PFSK-1 (cell line): ENCODE results near the gene GARIN5A.

Experiments used
- FOXP2 ChIP-seq: optimal IDR thresholded peaks from 2 replicates; pipeline ENCODE3; 2011; ENCODE audit warnings: borderline replicate concordance, control low read depth, inconsistent platforms; ENCODE audit not compliant: insufficient read depth; ENCODE audit errors: extremely low read length, extremely low read depth
- POLR2AphosphoS5 ChIP-seq: IDR thresholded peaks from 2 replicates; pipeline ENCODE4 v1.6.1; 2012; ENCODE audit warnings: low read depth, mild to moderate bottlenecking, control low read depth, low read length, moderate library complexity
- SIN3A ChIP-seq: IDR thresholded peaks from 2 replicates; pipeline ENCODE4 v1.6.1; 2012; ENCODE audit warnings: mild to moderate bottlenecking, low read length, moderate library complexity, borderline replicate concordance; ENCODE audit not compliant: insufficient read depth
- TAF1 ChIP-seq: IDR thresholded peaks from 2 replicates; pipeline ENCODE4 v1.6.1; 2012; ENCODE audit warnings: low read length, control low read depth, borderline replicate concordance; ENCODE audit not compliant: insufficient read depth
- TF ChIP-seq, protein P1 (sequence below), 2 experiments: IDR thresholded peaks; 2 replicates each; pipeline versions ENCODE4 v1.6.1 to v1.8.0; 2011 to 2012; ENCODE audit warnings: low read depth in 2 of 2, low read length in 2 of 2, control low read depth in 1 of 2, inconsistent platforms in 1 of 2, mild to moderate bottlenecking in 1 of 2, moderate library complexity in 1 of 2; ENCODE audit not compliant: insufficient read depth in 1 of 2

The GARIN5A gene

DNA sequence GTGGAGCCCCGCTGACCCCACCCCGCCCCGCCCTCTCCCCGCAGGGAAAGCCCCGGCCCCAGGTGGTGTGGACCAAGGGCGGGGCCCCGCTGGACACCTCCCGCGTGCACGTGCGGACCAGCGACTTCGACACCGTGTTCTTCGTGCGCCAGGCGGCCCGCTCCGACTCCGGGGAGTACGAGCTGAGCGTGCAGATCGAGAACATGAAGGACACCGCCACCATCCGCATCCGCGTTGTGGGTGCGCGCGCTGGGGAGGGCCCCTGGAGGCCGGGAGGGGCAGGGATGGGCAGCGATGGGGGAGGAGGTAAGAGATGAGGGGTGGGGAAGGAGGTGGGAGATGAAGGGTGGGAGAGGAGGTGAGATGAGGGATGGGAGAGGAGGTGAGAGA, 17.6 kb downstream of the GARIN5A start:
- no peak for TF ChIP-seq FOXP2

DNA sequence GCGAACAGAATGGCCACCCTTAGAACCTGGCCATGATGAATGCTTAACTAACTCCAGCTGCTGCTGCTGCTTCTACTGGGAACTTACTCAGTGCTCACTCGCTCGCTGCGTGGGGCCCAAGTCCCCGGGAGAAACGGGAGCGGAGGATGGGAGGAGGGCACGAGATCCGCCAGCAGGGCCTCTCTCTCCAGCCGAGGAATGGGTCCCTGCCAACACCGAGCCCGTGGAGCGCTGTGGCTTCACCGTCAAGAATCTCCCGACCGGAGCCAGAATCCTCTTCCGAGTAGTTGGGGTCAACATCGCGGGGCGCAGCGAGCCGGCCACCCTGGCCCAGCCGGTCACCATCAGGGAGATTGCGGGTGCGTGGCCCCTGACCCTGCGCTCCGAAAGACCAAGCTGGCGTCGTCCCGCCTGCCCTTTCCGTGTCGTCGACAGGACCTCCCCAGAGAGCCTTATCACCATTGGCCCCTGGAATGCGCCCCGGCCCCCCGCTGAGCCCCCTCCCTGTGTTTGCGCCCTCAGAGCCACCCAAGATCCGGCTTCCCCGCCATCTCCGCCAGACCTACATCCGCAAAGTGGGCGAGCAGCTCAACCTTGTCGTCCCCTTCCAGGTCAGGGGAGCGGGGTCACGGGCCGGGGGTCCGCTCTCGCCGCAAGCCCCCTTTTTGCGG, 18.1 kb downstream of the GARIN5A start:
- no peak for TF ChIP-seq FOXP2
- TF ChIP-seq POLR2AphosphoS5, result no peak
- TF ChIP-seq SIN3A, result no peak
- TF ChIP-seq, protein P1, sequence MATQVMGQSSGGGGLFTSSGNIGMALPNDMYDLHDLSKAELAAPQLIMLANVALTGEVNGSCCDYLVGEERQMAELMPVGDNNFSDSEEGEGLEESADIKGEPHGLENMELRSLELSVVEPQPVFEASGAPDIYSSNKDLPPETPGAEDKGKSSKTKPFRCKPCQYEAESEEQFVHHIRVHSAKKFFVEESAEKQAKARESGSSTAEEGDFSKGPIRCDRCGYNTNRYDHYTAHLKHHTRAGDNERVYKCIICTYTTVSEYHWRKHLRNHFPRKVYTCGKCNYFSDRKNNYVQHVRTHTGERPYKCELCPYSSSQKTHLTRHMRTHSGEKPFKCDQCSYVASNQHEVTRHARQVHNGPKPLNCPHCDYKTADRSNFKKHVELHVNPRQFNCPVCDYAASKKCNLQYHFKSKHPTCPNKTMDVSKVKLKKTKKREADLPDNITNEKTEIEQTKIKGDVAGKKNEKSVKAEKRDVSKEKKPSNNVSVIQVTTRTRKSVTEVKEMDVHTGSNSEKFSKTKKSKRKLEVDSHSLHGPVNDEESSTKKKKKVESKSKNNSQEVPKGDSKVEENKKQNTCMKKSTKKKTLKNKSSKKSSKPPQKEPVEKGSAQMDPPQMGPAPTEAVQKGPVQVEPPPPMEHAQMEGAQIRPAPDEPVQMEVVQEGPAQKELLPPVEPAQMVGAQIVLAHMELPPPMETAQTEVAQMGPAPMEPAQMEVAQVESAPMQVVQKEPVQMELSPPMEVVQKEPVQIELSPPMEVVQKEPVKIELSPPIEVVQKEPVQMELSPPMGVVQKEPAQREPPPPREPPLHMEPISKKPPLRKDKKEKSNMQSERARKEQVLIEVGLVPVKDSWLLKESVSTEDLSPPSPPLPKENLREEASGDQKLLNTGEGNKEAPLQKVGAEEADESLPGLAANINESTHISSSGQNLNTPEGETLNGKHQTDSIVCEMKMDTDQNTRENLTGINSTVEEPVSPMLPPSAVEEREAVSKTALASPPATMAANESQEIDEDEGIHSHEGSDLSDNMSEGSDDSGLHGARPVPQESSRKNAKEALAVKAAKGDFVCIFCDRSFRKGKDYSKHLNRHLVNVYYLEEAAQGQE (IDR thresholded peaks at IDR 0.05; ENCODE audit: insufficient read depth in 1 of 2, low read depth in 2 of 2, low read length in 2 of 2), result no peak
- no peak for TF ChIP-seq TAF1

DNA sequence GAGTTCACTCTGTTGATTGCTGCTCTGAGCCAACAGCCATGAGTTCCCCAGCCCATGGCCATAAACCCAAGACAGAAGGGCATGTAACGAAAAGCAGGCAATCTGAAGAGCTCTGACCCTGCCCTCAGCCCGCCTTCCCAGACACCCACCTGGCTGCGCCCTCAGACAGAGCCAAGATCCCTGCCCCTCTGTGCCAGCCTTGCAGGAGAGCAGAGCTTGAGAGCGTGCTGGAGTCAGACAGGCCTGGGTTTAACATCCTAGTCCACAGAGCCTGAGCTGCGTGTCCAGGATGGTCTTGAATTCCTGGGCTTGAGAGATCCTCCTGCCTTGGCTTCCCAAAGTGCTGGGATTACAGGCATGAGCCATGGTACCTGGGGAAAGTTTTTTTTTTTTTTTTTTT, 19.3 kb downstream of the GARIN5A start:
- TF ChIP-seq, protein P1 (IDR thresholded peaks at IDR 0.05; ENCODE audit: insufficient read depth in 1 of 2, low read depth in 2 of 2, low read length in 2 of 2), result no peak
- no peak for TF ChIP-seq SIN3A
- no peak for TF ChIP-seq TAF1
- no peak for TF ChIP-seq POLR2AphosphoS5
- no peak for TF ChIP-seq FOXP2

DNA sequence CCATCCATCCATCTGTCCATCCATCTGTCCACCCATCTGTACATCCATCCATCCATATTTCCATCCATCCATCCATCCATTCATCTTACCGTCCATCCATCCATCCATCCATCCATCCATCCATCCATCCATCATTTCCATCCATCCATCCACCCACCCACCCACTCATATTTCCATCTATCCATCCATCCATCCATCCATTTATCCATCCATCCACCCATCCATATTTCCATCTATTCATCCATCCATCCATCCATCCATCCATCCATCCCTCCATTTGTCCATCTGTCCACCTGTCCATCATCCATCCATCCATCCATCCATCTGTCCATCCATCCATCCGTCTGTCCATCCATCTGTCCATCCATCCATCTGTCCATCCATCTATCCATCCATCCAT, 20.7 kb downstream of the GARIN5A start:
- no peak for TF ChIP-seq SIN3A
- no peak for TF ChIP-seq TAF1
- no peak for TF ChIP-seq POLR2AphosphoS5
- no peak for TF ChIP-seq FOXP2
- TF ChIP-seq, protein P1 (IDR thresholded peaks at IDR 0.05; ENCODE audit: insufficient read depth in 1 of 2, low read depth in 2 of 2, low read length in 2 of 2), result no peak

DNA sequence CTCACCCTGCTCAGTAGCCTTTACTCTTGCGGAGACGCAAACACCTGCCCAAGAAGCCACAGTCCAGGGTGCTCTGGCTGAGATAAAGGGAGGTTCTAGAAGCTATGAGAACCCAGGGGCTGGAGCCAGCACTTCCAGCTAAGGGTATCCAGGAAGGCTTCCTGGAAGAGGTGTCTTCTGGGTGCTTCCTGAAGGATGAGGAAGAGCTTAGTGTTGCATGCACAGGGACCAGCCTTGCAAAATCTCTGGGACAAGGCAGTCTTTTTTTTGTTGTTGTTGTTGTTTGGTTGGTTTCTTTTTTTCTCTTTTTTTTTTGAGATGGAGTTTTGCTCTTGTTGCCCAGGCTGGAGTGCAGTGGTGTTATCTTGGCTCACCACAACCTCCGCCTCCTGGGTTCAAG, 23.4 kb downstream of the GARIN5A start:
- no peak for TF ChIP-seq FOXP2
- no peak for TF ChIP-seq SIN3A
- no peak for TF ChIP-seq POLR2AphosphoS5
- TF ChIP-seq, protein P1 (IDR thresholded peaks at IDR 0.05; ENCODE audit: insufficient read depth in 1 of 2, low read depth in 2 of 2, low read length in 2 of 2), result no peak
- no peak for TF ChIP-seq TAF1
